Mammary epithelial cell (primary cell): ENCODE measurements around the gene CLEC17A.

Experiments
- EZH2 ChIP-seq: IDR thresholded peaks from 2 replicates; pipeline ENCODE4 v1.6.1; 2012; ENCODE audit warnings: low read length, inconsistent platforms, borderline replicate concordance
- TF ChIP-seq, protein P1 (sequence below), 2 donors: IDR thresholded peaks in 1 of 2; conservative IDR thresholded peaks in 1 of 2; 2 replicates each; pipeline ENCODE4 v1.5.1; 2011 to 2012; ENCODE audit warnings: inconsistent platforms in 2 of 2, low read length in 2 of 2, mild to moderate bottlenecking in 2 of 2, control low read depth in 1 of 2, low read depth in 1 of 2; ENCODE audit not compliant: insufficient read depth in 1 of 2; ENCODE audit errors: extremely low read depth in 1 of 2

DNA sequence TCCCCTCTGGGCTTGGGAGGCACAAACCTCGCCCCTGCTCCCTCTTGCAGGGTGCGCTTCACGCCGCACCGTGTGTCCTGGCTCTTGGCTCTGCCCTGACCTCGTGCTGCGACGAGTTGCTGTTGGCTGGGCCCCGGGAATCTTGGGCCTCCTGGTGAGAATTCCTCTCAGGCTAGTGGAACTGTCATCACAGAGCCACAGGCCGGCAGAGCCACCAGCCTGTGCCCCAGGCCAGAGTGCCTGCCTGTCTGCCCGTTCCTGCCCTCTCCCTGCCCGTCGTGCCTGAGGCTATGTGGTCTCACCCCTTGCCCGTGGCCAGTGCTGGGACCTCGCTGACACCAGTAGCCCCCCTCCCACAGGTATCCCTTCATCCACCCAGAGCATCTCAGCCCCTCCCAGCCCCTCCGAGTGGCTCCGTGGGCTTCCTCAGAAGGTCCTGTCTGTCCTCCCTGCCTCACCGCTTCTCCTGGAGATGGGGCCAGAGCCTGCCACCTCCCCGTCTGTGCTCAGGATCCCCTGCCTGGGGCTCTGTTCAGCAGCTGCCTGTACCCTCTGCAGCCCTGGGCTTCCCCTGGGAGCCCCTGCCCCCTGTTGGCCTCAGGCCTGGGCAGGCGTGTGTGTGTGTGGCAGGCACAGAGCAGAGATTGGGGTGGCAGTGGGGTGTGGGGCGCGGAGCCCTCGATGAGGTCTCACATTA lies 24.4 kb upstream of the CLEC17A start:
- TF ChIP-seq, protein P1, sequence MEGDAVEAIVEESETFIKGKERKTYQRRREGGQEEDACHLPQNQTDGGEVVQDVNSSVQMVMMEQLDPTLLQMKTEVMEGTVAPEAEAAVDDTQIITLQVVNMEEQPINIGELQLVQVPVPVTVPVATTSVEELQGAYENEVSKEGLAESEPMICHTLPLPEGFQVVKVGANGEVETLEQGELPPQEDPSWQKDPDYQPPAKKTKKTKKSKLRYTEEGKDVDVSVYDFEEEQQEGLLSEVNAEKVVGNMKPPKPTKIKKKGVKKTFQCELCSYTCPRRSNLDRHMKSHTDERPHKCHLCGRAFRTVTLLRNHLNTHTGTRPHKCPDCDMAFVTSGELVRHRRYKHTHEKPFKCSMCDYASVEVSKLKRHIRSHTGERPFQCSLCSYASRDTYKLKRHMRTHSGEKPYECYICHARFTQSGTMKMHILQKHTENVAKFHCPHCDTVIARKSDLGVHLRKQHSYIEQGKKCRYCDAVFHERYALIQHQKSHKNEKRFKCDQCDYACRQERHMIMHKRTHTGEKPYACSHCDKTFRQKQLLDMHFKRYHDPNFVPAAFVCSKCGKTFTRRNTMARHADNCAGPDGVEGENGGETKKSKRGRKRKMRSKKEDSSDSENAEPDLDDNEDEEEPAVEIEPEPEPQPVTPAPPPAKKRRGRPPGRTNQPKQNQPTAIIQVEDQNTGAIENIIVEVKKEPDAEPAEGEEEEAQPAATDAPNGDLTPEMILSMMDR (conservative IDR thresholded peaks at IDR 0.05 in 1 of 2, IDR thresholded peaks at IDR 0.05 in 1 of 2; ENCODE audit: extremely low read depth in 1 of 2, insufficient read depth in 1 of 2, low read depth in 1 of 2, low read length in 2 of 2), result no peak
- TF ChIP-seq EZH2, result no peak
